Activated CD8-positive, alpha-beta memory T cell treated with anti-CD3 and anti-CD28 coated beads for 36 hours (primary cell): ENCODE results near the gene MT1M. TPM values are rescaled to one million over a fixed set of nuclear protein-coding genes. Genes with fewer than 3 reads are reported as not detected.

Source experiments
- CTCF ChIA-PET: fragments of 350-600 bp; sonication (Branson Sonifier 250); formaldehyde crosslinking; loops from one replicate; lab custom pipeline; 2021; ENCODE audit warnings: antibody characterized with exemption; lab: Charles Lee
- POLR2A ChIA-PET: fragments of 350-600 bp; sonication (Branson Sonifier 250); formaldehyde crosslinking; loops from one replicate; lab custom pipeline; 2021; ENCODE audit warnings: antibody characterized with exemption; lab: Charles Lee
- total RNA-seq, 2 experiments: library from RNA; stranded (reverse); gene quantifications; one replicate each; pipeline ENCODE4 v1.2.3, GENCODE V29; 2021

MT1M gene
- total RNA-seq, 2 experiments from 2014 or later: not detected

- ChIA-PET CTCF (interaction anchor here (1.1 to 2.2 kb wide), 3 partner anchors 30 to 37 kb away, joined by 4 to 7 read pairs (median 4); no protein-coding TSS in a partner anchor), POLR2A (interaction anchor here (0.6 to 1.1 kb wide), 2 partner anchors 69 to 75 kb away, joined by 3 read pairs; partner anchors contain the start of gene MT1X)
Measured at GRCh38 chr16:56607109-56607618, 25.3 kb upstream of the MT1M start.

GRCh38 chr16:56607675-56608042 is 24.8 kb upstream of the MT1M start:
- ChIA-PET CTCF (interaction anchor here (1.1 to 1.7 kb wide), 2 partner anchors 30 to 36 kb away, joined by 4 read pairs; no protein-coding TSS in a partner anchor), POLR2A (interaction anchor here (0.6 to 1.3 kb wide), 3 partner anchors 36 to 75 kb away, joined by 3 to 4 read pairs (median 3); partner anchors contain the start of gene MT1X)

GRCh38 chr16:56608043-56608875 is 24.2 kb upstream of the MT1M start, which contains the start of gene MT2A:
TSS of gene MT2A (plus strand) at chr16:56608584. CDS start at chr16:56608656, 72 bp downstream.
- ChIA-PET CTCF (interaction anchor here (1.0 to 1.7 kb wide), 3 partner anchors 32 to 74 kb away, joined by 3 to 4 read pairs (median 4); partner anchors contain the start of gene MT1X), POLR2A (interaction anchor here (1.3 to 2.2 kb wide), 2 partner anchors 17 to 35 kb away, joined by 4 to 8 read pairs; partner anchors contain the start of gene MT1E)

DNA sequence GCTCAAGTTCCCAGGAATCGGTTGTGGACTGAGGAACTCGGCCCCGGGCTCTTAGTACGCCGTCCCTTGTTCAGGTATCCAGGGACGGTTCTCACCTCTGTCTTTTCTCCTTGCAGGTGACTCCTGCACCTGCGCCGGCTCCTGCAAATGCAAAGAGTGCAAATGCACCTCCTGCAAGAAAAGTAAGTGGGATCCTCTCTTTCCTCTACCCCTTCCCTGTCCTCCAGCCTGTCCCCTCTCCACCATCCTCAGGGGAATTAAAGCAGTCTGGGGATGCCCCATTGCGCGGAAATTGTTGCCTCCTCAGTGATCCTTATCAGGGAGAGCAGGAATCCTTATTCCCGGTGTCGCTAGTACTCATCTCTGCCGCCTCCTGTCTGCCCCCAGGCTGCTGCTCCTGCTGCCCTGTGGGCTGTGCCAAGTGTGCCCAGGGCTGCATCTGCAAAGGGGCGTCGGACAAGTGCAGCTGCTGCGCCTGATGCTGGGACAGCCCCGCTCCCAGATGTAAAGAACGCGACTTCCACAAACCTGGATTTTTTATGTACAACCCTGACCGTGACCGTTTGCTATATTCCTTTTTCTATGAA is 23.5 kb upstream of the MT1M start:
- POLR2A ChIA-PET: interaction anchor here (1.3 to 2.2 kb wide), 2 partner anchors 17 to 35 kb away, joined by 4 to 8 read pairs; partner anchors contain the start of gene MT1E
- CTCF ChIA-PET: interaction anchor here (0.6 to 1.7 kb wide), 5 partner anchors 8 to 73 kb away, joined by 3 to 5 read pairs (median 4); partner anchors contain the start of gene MT1X

- CTCF ChIA-PET: interaction anchor here (0.6 to 1.3 kb wide), 2 partner anchors 8 to 13 kb away, joined by 3 to 5 read pairs; no protein-coding TSS in a partner anchor
- POLR2A ChIA-PET: interaction anchor here (2.2 kb wide), 1 partner anchor 16 kb away, joined by 8 read pairs; the partner anchor contains the start of gene MT1E
Measured at GRCh38 chr16:56609463-56609921, 23.0 kb upstream of the MT1M start.

DNA sequence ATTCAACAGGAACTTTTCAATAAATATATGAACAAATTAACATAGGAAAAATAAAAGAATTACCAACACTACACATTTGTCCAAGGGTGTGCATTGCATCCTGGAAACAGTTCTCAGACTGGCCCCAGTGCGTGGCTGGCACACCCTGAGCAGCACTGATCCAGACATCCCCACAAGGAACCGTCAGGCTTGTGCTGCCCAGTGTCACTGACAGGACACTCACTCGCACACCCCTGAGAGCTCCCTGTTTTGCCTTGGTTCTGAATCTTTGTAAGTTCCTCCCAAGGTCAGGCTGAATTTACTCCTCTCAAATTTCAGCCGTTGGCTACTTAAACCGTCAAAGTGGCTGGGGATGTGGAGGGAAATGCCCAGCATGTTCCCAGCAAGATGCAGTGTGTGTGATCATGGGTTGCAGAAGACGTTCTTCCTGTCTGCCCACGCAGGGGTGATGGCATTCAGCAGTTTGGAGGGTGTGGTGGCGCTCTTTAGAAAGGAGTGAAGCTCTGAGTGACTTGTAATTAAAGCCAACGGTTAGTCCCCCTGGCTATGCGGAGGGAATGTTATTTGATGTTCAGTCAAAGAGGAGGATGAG is 22.3 kb upstream of the MT1M start:
- CTCF ChIA-PET: interaction anchor here (1.3 kb wide), 1 partner anchor 9 kb away, joined by 5 read pairs; no protein-coding TSS in a partner anchor
- POLR2A ChIA-PET: interaction anchor here (2.2 kb wide), 1 partner anchor 15 kb away, joined by 8 read pairs; the partner anchor contains the start of gene MT1E

DNA sequence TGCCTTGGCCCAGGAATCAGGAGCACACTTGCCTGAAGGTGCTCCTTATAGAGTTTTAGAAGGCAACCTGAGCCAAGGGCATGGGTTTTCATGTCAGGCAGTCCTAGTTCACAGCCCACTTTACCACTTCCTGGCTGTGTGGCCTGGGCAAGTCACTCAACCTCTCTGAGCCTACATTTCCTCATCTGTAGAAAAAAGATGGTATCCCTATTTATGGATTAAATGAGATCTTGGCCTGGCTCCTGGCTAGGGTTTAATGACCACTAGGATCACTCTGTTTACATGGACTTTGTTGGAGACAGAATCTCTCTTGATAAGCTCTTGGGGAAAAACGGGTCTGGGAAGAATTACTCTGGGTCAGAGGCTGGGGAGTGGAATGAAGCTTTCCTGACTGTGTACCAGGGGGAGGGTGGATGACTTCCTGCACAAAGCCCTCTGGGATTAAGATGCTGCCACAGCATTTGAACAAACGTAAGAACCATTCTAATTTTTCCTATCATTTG is 21.8 kb upstream of the MT1M start:
- ChIA-PET POLR2A (interaction anchor here (0.6 kb wide), 1 partner anchor 254 kb away, joined by 5 read pairs; no protein-coding TSS in a partner anchor), CTCF (no interaction called here)

DNA sequence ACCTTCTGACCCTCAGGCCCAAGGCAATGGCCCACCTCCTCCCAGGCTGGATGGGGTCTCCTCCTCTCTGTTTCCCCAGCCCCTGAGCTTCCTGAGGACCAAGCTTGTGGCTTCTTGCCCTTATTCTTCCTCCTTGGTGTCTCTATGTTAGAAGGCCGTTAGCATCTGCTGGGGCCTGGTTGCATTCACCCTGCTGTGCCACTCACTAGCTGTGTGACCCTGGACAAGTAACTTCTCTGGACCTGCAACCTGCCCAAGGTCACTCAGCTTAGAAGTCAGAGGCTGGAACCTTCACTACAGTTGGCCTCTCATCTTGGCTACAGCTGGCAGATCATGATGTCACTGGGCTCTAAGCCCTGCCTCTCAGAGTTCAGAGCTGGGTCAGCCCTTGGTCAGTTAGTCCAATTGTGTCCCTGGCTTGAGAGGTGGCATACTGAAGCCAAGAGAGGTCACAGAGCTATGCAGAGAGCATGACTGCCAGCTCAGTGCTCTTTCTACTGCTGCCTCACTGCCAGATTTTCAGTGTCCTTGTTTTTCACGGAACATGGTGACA is 21.1 kb upstream of the MT1M start:
- ChIA-PET POLR2A (interaction anchor here (0.6 kb wide), 1 partner anchor 255 kb away, joined by 5 read pairs; no protein-coding TSS in a partner anchor), CTCF (interaction anchor here (1.6 kb wide), 1 partner anchor 91 kb away, joined by 5 read pairs; no protein-coding TSS in a partner anchor)

- POLR2A ChIA-PET: no interaction called here
Measured at GRCh38 chr16:56613706-56614105, 18.8 kb upstream of the MT1M start.

GRCh38 chr16:56614549-56614991 is 17.9 kb upstream of the MT1M start:
- ChIA-PET CTCF (no interaction called here), POLR2A (interaction anchor here (0.5 kb wide), 1 partner anchor 113 kb away, joined by 6 read pairs; no protein-coding TSS in a partner anchor)

More at GRCh38 chr16:56613706-56614105, 18.8 kb upstream of the MT1M start:
- CTCF ChIA-PET: interaction anchor here (0.7 to 1.6 kb wide), 2 partner anchors 12 to 22 kb away, joined by 3 to 4 read pairs; partner anchors contain the start of gene MT1E

GRCh38 chr16:56615353-56615752 is 17.1 kb upstream of the MT1M start:
- ChIA-PET CTCF (no interaction called here), POLR2A (interaction anchor here (0.5 kb wide), 1 partner anchor 112 kb away, joined by 6 read pairs; no protein-coding TSS in a partner anchor)

DNA sequence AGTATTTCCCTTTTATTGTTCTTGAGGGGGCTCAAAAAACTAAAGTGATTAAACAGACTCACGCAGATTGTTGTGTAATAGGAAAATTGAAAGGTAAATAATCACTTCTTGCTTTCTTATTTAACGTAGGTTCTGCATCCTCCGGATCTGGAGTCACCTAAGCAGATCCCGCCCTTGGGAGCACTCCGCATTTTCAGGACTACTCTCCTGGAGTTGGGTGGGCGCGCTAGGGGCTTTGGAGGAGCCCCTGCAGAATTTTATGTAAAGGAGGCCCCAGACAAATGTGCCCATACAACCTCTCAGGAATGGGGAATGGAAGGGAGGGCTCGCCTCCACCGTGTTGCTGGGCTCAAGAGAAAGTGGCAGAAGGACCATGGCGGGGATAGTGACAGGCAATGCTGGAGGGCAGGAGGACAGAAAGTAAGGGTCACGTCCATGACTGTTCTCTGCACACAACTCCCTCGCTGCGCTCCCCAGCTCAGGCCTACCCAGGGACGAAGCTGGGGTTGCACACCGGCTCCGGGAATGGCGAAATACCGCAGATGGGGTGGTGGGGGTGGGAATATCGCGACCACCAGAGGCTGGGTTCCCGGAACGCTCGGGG is 15.7 kb upstream of the MT1M start:
- POLR2A ChIA-PET: no interaction called here

GRCh38 chr16:56617212-56618085 is 15.0 kb upstream of the MT1M start:
- ChIA-PET CTCF (interaction anchor here (0.6 to 0.7 kb wide), 2 partner anchors 81 to 120 kb away, joined by 3 read pairs; no protein-coding TSS in a partner anchor), POLR2A (no interaction called here)

More for the DNA sequence above, 15.7 kb upstream of the MT1M start:
- CTCF ChIA-PET: interaction anchor here (0.6 to 0.7 kb wide), 3 partner anchors 80 to 1132 kb away, joined by 3 to 5 read pairs (median 3); no protein-coding TSS in a partner anchor

DNA sequence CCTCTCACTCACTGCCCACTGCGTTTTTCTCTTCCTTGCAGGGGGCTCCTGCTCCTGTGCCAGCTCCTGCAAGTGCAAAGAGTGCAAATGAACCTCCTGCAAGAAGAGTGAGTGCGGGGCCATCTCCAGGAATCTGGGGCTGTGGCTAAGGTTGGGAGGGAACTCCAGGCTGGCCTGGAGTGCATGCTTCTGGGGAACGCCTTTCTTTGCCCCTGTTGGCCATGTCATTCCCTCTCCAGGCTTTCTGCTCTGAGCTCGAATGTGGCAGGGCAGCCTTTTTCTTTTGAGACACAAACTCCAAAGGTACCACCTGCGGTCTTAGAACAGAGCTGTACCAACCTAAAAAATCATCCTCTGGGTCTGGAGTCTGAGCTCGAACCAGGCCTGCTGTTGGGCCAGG is 14.3 kb upstream of the MT1M start:
- ChIA-PET POLR2A (no interaction called here), CTCF (no interaction called here)

- POLR2A ChIA-PET: no interaction called here
- CTCF ChIA-PET: no interaction called here
Measured at GRCh38 chr16:56620339-56620897, 12.0 kb upstream of the MT1M start.
